ENCODE results near the gene FRMD3.

FRMD3 gene

DNA sequence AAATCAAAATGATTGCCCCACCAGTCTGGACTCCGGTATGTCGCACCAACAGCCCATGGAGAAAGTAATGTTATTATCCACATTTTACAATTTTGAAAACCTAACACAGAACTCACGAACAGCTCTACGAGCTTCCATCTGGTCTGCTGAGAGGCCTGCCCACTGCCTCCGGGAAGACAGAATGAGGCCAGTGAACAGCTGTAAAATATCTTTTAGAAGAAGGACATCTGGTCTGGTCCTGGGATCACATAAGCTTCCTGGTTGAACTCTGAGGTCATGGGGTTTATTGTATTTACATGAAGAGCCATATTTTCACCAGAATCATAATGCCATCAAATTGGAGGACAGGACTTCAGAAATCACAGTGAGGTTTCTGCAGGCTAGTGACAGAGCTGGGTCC, 89.0 kb downstream of the FRMD3 start:
- no peaks in the 10 kb centered on the region for H3K36me3 ChIP-seq
- H3K27me3 ChIP-seq = no peaks in the 10 kb centered on the region
- no peak overlapping the region for H3K27ac ChIP-seq
- no peaks in the 10 kb centered on the region for H3K4me1 ChIP-seq (ENCODE audit: control insufficient read depth in 1 of 2, insufficient read depth in 1 of 2, low read depth in 1 of 2, low read length in 1 of 2)
- TF ChIP-seq, protein P1, sequence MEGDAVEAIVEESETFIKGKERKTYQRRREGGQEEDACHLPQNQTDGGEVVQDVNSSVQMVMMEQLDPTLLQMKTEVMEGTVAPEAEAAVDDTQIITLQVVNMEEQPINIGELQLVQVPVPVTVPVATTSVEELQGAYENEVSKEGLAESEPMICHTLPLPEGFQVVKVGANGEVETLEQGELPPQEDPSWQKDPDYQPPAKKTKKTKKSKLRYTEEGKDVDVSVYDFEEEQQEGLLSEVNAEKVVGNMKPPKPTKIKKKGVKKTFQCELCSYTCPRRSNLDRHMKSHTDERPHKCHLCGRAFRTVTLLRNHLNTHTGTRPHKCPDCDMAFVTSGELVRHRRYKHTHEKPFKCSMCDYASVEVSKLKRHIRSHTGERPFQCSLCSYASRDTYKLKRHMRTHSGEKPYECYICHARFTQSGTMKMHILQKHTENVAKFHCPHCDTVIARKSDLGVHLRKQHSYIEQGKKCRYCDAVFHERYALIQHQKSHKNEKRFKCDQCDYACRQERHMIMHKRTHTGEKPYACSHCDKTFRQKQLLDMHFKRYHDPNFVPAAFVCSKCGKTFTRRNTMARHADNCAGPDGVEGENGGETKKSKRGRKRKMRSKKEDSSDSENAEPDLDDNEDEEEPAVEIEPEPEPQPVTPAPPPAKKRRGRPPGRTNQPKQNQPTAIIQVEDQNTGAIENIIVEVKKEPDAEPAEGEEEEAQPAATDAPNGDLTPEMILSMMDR (IDR thresholded peaks at IDR 0.05) = no peak
- H3K4me3 ChIP-seq (ENCODE audit: low read depth in 1 of 2, low read length in 1 of 2) = no peak overlapping the region
- H3K9me3 ChIP-seq = no peaks in the 10 kb centered on the region

DNA sequence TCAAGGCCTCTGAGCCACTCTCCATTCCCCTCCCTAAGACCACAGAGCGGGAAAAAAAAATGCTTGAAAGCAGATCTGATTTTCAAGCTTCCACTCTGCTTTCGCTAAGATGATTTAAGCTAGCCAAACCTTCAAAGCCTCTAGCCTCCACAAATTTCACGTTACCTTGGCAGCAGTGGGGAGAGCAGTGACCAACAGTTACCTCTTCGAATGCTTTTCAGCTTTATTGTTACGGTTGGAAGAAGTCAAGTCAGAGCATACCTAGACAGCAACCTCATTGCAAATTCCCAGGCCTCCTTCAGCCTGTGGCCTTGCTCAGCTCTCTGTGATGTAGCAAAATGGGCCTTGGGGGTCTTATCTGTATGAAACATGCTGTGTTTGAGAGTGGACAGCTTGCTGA, 89.6 kb downstream of the FRMD3 start:
- no peaks in the 10 kb centered on the region for H3K27me3 ChIP-seq
- no peak overlapping the region for H3K4me3 ChIP-seq (ENCODE audit: low read depth in 1 of 2, low read length in 1 of 2)
- TF ChIP-seq, protein P1 (IDR thresholded peaks at IDR 0.05) = no peak
- no peaks in the 10 kb centered on the region for H3K9me3 ChIP-seq
- no peaks in the 10 kb centered on the region for H3K4me1 ChIP-seq (ENCODE audit: control insufficient read depth in 1 of 2, insufficient read depth in 1 of 2, low read depth in 1 of 2, low read length in 1 of 2)
- no peaks in the 10 kb centered on the region for H3K36me3 ChIP-seq
- no peak overlapping the region for H3K27ac ChIP-seq

DNA sequence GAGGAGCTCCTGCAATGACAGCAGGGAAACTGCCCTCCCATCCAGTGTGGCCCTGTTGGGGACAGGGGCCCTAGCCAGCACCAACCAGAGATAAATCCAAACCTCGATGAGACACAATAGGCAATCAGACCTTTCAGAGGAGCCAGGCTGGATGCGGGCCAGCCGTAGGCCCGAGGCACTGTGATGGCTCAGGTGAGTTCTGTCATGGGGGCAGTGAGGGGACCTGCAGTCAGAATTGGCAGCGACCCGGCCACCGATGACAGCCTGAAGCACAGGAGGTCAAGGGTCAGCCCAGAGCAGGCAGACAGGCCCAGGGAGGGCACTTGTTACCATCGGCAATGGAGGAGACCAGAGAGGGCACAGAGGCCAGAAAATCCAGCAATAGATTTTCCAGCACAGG, 90.8 kb downstream of the FRMD3 start:
- H3K4me3 ChIP-seq (ENCODE audit: low read depth in 1 of 2, low read length in 1 of 2) = no peak overlapping the region
- no peaks in the 10 kb centered on the region for H3K4me1 ChIP-seq (ENCODE audit: control insufficient read depth in 1 of 2, insufficient read depth in 1 of 2, low read depth in 1 of 2, low read length in 1 of 2)
- TF ChIP-seq, protein P1 (IDR thresholded peaks at IDR 0.05) = no peak
- H3K27ac ChIP-seq = no peak overlapping the region
- H3K9me3 ChIP-seq = no peaks in the 10 kb centered on the region
- H3K36me3 ChIP-seq = no peaks in the 10 kb centered on the region
- no peaks in the 10 kb centered on the region for H3K27me3 ChIP-seq

DNA sequence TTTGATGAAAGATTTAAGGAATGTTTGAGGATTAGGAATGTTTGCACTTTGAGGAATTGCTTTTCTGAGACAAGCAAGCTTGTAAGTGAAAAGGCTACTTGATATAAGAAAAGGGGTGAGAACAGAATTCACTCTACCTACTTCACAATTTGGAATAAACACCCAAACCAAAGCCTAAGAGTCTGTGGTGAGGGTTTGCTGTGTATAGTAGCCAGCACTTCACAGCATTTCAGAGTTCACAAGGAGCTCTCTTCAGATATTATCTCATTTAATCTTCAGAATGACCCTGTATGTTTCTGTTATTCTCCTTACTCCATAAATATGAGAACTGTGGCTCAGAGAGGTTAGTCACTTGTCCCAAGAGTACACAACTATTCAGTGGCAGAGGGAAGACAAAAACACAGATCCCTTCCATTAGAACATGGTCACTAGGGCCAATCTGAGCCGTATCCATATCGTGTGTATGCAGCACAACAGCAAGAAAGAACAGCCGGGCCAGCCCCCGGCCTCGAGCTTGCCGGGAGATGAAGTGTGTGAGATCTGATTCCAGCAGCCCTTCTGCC, 92.4 kb downstream of the FRMD3 start:
- no peak overlapping the region for H3K27ac ChIP-seq
- no peaks in the 10 kb centered on the region for H3K9me3 ChIP-seq
- no peak overlapping the region for H3K4me3 ChIP-seq (ENCODE audit: low read depth in 1 of 2, low read length in 1 of 2)
- H3K27me3 ChIP-seq = no peaks in the 10 kb centered on the region
- no peaks in the 10 kb centered on the region for H3K36me3 ChIP-seq
- no peaks in the 10 kb centered on the region for H3K4me1 ChIP-seq (ENCODE audit: control insufficient read depth in 1 of 2, insufficient read depth in 1 of 2, low read depth in 1 of 2, low read length in 1 of 2)
- TF ChIP-seq, protein P1 (IDR thresholded peaks at IDR 0.05) = no peak

DNA sequence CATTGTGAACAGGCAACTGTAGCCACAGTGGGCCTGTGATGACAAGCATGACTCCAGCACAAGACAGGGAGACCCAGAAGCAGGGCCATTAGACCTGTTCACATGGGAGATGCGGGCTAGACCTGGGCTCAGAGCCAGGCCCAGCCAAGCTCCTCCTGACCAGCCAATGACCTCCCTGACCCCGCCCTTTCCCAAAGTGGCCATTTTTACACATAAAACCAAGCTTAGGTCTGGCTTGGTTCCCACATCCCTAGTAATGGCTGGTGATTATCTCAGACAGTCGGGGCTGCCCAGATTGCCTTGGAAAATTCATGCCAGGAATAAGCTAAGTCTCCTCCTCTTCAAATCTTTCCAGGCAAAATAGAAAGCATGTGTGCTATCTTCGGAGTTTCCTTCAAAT, 94.1 kb downstream of the FRMD3 start:
- Histone ChIP-seq H3K36me3 (no peaks in the 10 kb centered on the region), H3K27me3 (no peaks in the 10 kb centered on the region), H3K9me3 (no peaks in the 10 kb centered on the region), H3K27ac (no peak overlapping the region), H3K4me1 (ENCODE audit: control insufficient read depth in 1 of 2, insufficient read depth in 1 of 2, low read depth in 1 of 2, low read length in 1 of 2) (no peaks in the 10 kb centered on the region), H3K4me3 (ENCODE audit: low read depth in 1 of 2, low read length in 1 of 2) (no peak overlapping the region)
- TF ChIP-seq, protein P1 (IDR thresholded peaks at IDR 0.05) = no peak

DNA sequence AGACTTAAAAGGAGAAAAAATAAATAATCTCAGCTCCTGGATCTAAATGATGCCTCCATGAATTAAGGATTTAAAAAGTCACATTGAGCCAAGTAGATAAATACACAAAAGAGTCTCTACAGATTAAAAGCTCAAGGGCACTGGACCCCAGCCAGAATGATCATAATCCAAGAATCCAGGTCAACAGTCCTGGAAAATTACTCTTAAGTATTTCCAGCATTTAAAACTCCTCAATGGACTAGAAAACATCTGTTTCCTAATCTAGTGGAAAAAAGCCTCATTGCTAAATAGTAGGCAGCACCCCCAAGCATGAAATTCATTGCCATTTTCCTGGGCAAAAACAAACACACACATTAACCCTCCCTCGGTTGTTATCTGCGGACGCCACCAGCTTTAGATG, 96.8 kb downstream of the FRMD3 start:
- Histone ChIP-seq H3K4me3 (ENCODE audit: low read depth in 1 of 2, low read length in 1 of 2) (no peak overlapping the region), H3K9me3 (no peaks in the 10 kb centered on the region), H3K27ac (no peak overlapping the region), H3K27me3 (no peaks in the 10 kb centered on the region), H3K36me3 (no peaks in the 10 kb centered on the region), H3K4me1 (ENCODE audit: control insufficient read depth in 1 of 2, insufficient read depth in 1 of 2, low read depth in 1 of 2, low read length in 1 of 2) (no peaks in the 10 kb centered on the region)
- TF ChIP-seq, protein P1 (IDR thresholded peaks at IDR 0.05) = no peak

Data from neutrophil (primary cell).